MG63 (cell line): ENCODE data around the gene CFAP141. TPM values are rescaled to one million over a fixed set of nuclear protein-coding genes. Genes with fewer than 3 reads are reported as not detected.

Source experiments
- DNase-seq: peaks from one replicate; pipeline ENCODE4 v3.0.0-alpha.2; 2020
- H3K27me3 ChIP-seq: fragments of 250-450 bp; sonication (Bioruptor Pico); 2 replicates; pipeline ENCODE4 v1.5.1; 2020; ENCODE audit warnings: mild to moderate bottlenecking, moderate library complexity
- H3K36me3 ChIP-seq: fragments of 250-450 bp; sonication (Bioruptor Pico); 2 replicates; pipeline ENCODE4 v1.5.1; 2020; ENCODE audit warnings: mild to moderate bottlenecking, moderate library complexity
- H3K4me3 ChIP-seq: fragments of 250-450 bp; sonication (Bioruptor Pico); 2 replicates; pipeline ENCODE4 v1.5.1; 2020; ENCODE audit warnings: mild to moderate bottlenecking, moderate library complexity
- H3K9me3 ChIP-seq: fragments of 250-450 bp; sonication (Bioruptor Pico); 2 replicates; pipeline ENCODE4 v1.5.1; 2020; ENCODE audit warnings: mild to moderate bottlenecking, moderate library complexity
- total RNA-seq: library from RNA; depleted of rRNA; stranded (reverse); fragments of >200 nt; shearing (Covaris generic); gene quantifications from 2 replicates; pipeline ENCODE4 v1.2.3, GENCODE V29; 2014; ENCODE audit warnings: low replicate concordance; rRNA removed

Gene CFAP141
- total RNA-seq, 1 experiment from 2014 or later: not detected

GRCh38 chr1:154157520-154158306, 48.4 kb downstream of the CFAP141 start:
- Histone ChIP-seq H3K9me3 (no peaks in the 10 kb centered on the region), H3K4me3 (no peak overlapping the region), H3K36me3 (peaks cover 76% of the 10 kb centered on the region), H3K27me3 (no peaks in the 10 kb centered on the region)
- no peak for DNase-seq

DNA sequence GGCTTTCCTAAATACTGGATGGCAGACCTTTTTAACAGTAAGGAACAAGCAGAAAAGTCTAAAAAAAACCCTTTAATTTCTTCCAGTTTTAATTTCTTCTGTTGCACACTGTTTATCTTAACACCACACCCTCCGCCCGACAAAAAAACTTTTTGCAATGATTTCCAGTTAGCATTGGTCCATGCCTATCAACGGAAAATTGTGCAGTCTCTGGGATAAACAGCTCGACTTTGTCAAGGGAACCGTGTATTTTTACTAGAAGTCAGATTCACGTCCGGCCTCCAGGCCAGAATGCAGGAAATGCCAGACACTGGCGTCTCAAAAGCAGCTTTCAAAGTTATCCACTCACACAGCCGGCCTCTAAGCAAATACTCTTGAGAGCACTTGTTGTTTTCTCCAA, 50.9 kb downstream of the CFAP141 start:
- DNase-seq: no peak
- Histone ChIP-seq H3K9me3 (no peaks in the 10 kb centered on the region), H3K4me3 (no peak overlapping the region), H3K36me3 (peaks cover 57% of the 10 kb centered on the region), H3K27me3 (no peaks in the 10 kb centered on the region)

DNA sequence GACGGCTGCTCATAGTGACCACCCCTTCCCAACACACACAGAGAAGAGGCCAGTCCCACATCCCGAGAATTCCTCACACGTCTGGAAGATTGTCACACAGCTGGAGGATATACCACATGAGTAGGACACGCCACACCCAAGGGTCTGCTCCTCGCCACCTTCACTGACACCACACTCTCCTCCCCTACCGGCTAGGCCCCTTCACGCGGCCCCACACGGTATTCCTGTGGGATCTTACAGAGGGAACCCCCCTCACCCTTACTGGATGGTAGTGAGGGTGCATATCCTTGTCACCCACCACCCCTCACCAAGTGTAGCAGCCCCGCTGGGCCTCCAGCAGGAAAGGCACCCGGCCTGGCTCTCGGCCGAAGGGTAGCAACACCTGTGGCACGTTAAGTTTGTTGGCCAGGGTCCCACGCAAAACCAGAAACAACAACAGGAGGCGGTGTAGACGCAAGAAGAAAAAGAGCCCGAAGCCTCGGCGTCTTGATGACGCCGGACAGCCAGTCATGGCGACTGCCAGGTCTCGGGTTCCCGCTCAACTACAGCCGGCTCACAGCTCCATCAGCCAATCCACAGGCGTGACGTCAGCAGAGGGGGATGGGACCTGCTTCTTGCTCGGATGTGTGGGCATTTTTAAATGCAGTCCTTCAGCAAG, 51.5 kb downstream of the CFAP141 start, which contains the start of gene NUP210L:
TSS of gene NUP210L (minus strand) at position 540 of the 658 bp plus-strand sequence.
- H3K4me3 ChIP-seq: no peak within 1 kb of the TSS
- no peaks in the 10 kb centered on the region for H3K9me3 ChIP-seq
- no peaks in the 10 kb centered on the region for H3K27me3 ChIP-seq
- H3K36me3 ChIP-seq: peaks cover 52% of the 10 kb centered on the region
- DNase-seq: no peak

GRCh38 chr1:154154053-154154452, 52.1 kb downstream of the CFAP141 start:
- Histone ChIP-seq H3K4me3 (no peak overlapping the region), H3K27me3 (no peaks in the 10 kb centered on the region), H3K9me3 (no peaks in the 10 kb centered on the region), H3K36me3 (peaks cover 45% of the 10 kb centered on the region)
- DNase-seq: no peak

DNA sequence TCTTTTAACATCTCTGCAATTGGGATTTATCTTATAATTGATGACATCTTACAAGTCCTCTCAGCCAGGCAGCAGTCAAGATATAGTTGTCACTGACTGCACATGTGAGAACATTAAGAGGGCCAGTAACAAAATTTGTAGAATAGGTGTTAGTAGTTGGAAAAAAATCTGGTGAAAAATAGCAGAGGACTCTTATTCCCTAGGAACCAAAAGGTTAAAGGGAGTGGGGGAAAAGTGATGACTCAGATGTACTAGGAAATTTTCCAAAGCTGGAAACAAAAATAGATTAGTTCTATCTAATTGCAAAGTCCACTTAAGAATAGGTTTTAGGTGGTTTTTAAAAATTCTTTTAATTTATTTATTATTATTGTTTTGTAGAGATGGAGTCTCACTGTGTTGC, 54.8 kb downstream of the CFAP141 start:
- H3K27me3 ChIP-seq: no peaks in the 10 kb centered on the region
- no peak overlapping the region for H3K4me3 ChIP-seq
- peaks cover 18% of the 10 kb centered on the region for H3K36me3 ChIP-seq
- no peaks in the 10 kb centered on the region for H3K9me3 ChIP-seq
- no peak for DNase-seq

Other genes starting within 250 kb of the CFAP141 start
- gene CRTC2, start 247.7 kb downstream of the CFAP141 start, total RNA-seq: 0.96 and 3.6 TPM in 2 replicates
- 154 and 223 TPM in 2 replicates for gene SLC39A1, start 242.8 kb downstream of the CFAP141 start, total RNA-seq
- gene CREB3L4, start 238.4 kb downstream of the CFAP141 start, total RNA-seq: 12.8 and 35.3 TPM in 2 replicates
- 250 and 354 TPM in 2 replicates for gene JTB, start 228.7 kb downstream of the CFAP141 start, total RNA-seq
- 11.3 and 13.3 TPM in 2 replicates for gene RAB13, start 220.0 kb downstream of the CFAP141 start, total RNA-seq
- 1,401 and 2,666 TPM in 2 replicates for gene RPS27, start 215.6 kb downstream of the CFAP141 start, total RNA-seq
- gene NUP210L, start 51.3 kb downstream of the CFAP141 start, total RNA-seq: not detected in 2 replicates
- gene TPM3, start 14.2 kb downstream of the CFAP141 start, total RNA-seq: 991 and 1,067 TPM in 2 replicates
- gene UBAP2L, start 14.6 kb upstream of the CFAP141 start, total RNA-seq: 208 and 217 TPM in 2 replicates
- 212 and 243 TPM in 2 replicates for gene HAX1, start 66.3 kb upstream of the CFAP141 start, total RNA-seq
- gene AQP10, start 114.8 kb upstream of the CFAP141 start, total RNA-seq: not detected in 2 replicates
- gene ATP8B2, start 119.2 kb upstream of the CFAP141 start, total RNA-seq: 58.1 and 74.8 TPM in 2 replicates
- gene IL6R, start 199.0 kb upstream of the CFAP141 start, total RNA-seq: 6.0 and 10.0 TPM in 2 replicates